NCI-H2081 (cell line): ENCODE data around the gene SKIL.

Experiments
- DNase-seq, 2 experiments: peaks; one replicate each; lab custom pipeline; 2025; lab: John Stamatoyannopoulos, UW

The SKIL gene

DNA sequence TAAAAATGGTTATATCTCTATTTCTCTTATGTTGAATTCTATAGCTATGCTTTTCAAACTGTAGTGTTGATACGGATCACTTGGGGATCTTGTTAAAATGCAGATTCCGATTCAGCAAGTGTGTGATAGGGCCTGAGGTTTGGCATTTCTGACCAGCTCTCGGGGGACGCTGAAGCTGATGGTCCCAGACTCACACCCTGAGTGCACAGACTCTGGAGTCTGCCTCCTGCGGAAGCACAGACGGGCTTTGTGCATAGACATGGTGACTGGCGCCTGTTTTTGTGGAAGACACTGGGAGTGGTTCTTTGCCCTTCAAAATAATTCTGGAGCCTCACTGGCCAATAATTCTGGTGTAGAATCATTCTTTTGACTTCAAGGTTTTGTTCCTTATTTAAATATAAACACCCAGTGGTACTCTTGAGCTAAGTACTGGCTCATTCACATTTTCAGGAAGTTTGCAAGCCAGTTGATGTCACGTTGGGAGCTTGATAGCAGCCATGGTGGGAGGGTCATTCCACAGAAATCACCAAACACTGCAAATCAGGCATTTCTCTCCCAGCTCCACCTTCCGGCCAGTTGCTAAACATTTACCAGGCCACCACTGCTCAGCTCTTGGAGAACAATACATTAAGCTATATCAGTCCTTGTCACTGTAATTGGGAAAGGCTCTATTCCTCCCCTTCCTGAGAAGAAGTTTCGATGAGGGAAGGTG lies 80.3 kb downstream of the SKIL start:
- no peak for DNase-seq

GRCh38 chr3:170438836-170439235 lies 81.3 kb downstream of the SKIL start:
- DNase-seq = no peak

DNA sequence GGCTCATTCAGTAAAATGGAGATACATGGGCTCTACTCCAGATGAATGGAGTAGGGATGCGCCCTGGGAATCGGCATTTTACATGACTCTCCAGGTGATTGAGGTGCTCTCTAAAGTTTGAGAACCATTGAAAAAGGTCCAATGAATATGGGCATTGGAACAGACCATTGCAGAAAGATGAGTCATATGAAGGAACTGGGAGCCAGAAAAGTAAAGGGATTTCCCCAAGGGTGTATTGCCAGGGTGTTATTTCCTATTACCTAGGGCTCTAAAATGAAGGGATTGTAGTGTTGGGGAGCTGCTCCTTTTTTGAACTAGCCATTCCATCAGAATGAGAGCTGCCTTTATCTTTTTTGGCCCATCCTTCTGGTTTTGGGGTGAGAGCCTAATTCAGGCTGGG lies 82.8 kb downstream of the SKIL start:
- DNase-seq = no peak

- DNase-seq = no peak
These were observed 83.9 kb downstream of the SKIL start for GRCh38 chr3:170441412-170441811.

DNA sequence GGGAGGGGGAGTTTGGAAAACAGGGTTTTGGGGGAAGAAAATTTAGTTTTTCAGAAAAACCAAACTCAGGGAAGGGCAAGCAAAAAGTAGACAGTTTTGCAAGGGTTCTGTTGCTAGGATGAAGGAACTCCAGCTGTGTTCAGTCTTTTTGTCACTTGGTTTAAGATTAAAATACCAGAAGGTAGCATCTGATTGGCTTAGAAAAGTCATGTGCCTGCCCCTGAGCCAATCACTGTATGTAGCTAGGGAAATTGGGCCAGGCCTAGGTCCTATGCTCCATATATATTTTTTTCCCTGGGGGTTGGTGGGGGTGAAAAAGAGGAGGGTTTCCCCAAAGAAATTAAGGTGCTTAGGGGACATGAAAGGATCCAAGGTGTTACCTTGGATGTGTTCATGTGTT lies 85.4 kb downstream of the SKIL start:
- no peak for DNase-seq

- DNase-seq = no peak
These were observed 85.9 kb downstream of the SKIL start for GRCh38 chr3:170443457-170443856.
